Measurements from ENCODE around the gene GLRA1.

- TF ChIP-seq CTCF (IDR thresholded peaks at IDR 0.05) (no peak), POLR2AphosphoS5 (IDR thresholded peaks at IDR 0.05) (no peak), POLR2A (IDR thresholded peaks at IDR 0.05) (no peak), EP300 (IDR thresholded peaks at IDR 0.05) (no peak)
These were observed 102.5 kb downstream of the GLRA1 start for GRCh38 chr5:151822141-151822540.
